Measurements from ENCODE around the gene CYP2U1.

GRCh38 chr4:107977966-107978705, 46.8 kb downstream of the CYP2U1 start:
- no peak for TF ChIP-seq POLR2AphosphoS5 (IDR thresholded peaks at IDR 0.05; ENCODE audit: borderline replicate concordance, low read depth, low read length)
- TF ChIP-seq EZH2 (IDR thresholded peaks at IDR 0.05), result no peak
